Endothelial cell (in vitro differentiated cells): ENCODE measurements around the gene ST8SIA4. TPM values are rescaled to one million over a fixed set of nuclear protein-coding genes. Genes with fewer than 3 reads are reported as not detected.

Experiments used
- DNase-seq: peaks from one replicate; pipeline ENCODE4 v3.0.0; 2021; ENCODE audit warnings: low spot score
- H3K27ac Mint-ChIP-seq: one replicate; pipeline ENCODE4 v1.8.0; 2021; ENCODE audit warnings: mixed read lengths, inconsistent platforms; ENCODE audit not compliant: unreplicated experiment
- H3K27me3 Mint-ChIP-seq: one replicate; pipeline ENCODE4 v1.8.0; 2021; ENCODE audit warnings: mild to moderate bottlenecking, moderate library complexity, mixed read lengths, inconsistent platforms; ENCODE audit not compliant: unreplicated experiment
- H3K36me3 Mint-ChIP-seq: one replicate; pipeline ENCODE4 v1.8.0; 2021; ENCODE audit warnings: mild to moderate bottlenecking, low read depth, mixed read lengths, inconsistent platforms; ENCODE audit not compliant: unreplicated experiment
- H3K4me1 Mint-ChIP-seq: one replicate; pipeline ENCODE4 v1.8.0; 2021; ENCODE audit warnings: mild to moderate bottlenecking, mixed read lengths, inconsistent platforms; ENCODE audit not compliant: unreplicated experiment
- H3K4me3 Mint-ChIP-seq: one replicate; pipeline ENCODE4 v1.8.0; 2021; ENCODE audit warnings: mild to moderate bottlenecking, mixed read lengths, inconsistent platforms; ENCODE audit not compliant: unreplicated experiment
- H3K9me3 Mint-ChIP-seq: one replicate; pipeline ENCODE4 v1.8.0; 2021; ENCODE audit warnings: mixed read lengths, inconsistent platforms; ENCODE audit not compliant: unreplicated experiment
- CTCF ChIP-seq: fragments of 200-600 bp; sonication (generic); IDR thresholded peaks from one replicate; pipeline ENCODE4 v1.5.0; 2021; ENCODE audit warnings: antibody characterized with exemption; ENCODE audit not compliant: unreplicated experiment
- total RNA-seq: library from RNA; stranded (reverse); fragmentation: NEBNext Ultra II Directional; extraction: Animal tissue kit (Norgen Biotek cat#: 25700); gene quantifications from one replicate; pipeline ENCODE4 v1.2.1, GENCODE V29; 2021; ENCODE audit not compliant: unreplicated experiment

The ST8SIA4 gene
- total RNA-seq, 1 donor from 2014 or later = 30.3 TPM

GRCh38 chr5:100905259-100905914, 2.3 kb upstream of the ST8SIA4 start:
- Mint-ChIP-seq H3K27me3 (peaks cover 14% of the 10 kb centered on the region), H3K27ac (no peak overlapping the region), H3K9me3 (no peaks in the 10 kb centered on the region), H3K36me3 (peaks cover 8% of the 10 kb centered on the region), H3K4me3 (no peak overlapping the region), H3K4me1 (peaks cover 27% of the 10 kb centered on the region)
- no peak for DNase-seq
- no peak for TF ChIP-seq CTCF

- Mint-ChIP-seq H3K27ac (peak overlapping the region; percentile 50), H3K4me1 (peaks cover 34% of the 10 kb centered on the region), H3K4me3 (peak overlapping the region; percentile 94), H3K36me3 (peaks cover 14% of the 10 kb centered on the region), H3K27me3 (peaks cover 20% of the 10 kb centered on the region), H3K9me3 (no peaks in the 10 kb centered on the region)
- peak; percentile 22 for DNase-seq
- TF ChIP-seq CTCF = no peak
Observed at GRCh38 chr5:100904259-100904861, 1.3 kb upstream of the ST8SIA4 start.

DNA sequence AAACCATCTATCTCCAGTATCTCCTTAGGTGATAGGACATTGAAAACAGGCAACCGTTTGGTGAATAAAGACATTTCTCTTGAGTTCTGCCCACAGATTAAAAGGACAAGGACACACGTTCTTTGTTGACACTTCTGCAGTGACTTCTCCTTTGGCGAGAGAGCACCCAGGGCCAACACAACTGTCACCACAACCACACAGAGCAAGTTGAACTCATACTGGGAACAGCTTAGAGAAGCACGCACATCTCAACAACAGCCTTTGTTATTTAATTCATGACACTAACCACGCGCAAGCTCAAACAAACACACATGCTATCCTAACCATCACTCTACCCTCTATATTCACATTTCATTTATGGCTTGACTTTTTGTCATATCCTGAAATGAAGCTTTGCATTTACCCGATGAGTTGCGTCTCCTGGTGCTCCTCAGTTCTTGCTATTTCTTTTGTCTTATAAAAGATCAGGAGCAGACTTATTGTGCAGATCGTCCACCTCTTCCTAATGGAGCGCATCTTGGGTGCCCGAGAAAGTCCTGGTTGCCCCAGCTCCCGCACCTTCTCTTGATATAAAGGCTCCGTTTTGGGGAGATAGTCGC, 543 bp downstream of the ST8SIA4 start:
- peak overlapping the region; percentile 99 for H3K27ac Mint-ChIP-seq
- peaks cover 14% of the 10 kb centered on the region for H3K36me3 Mint-ChIP-seq
- H3K27me3 Mint-ChIP-seq = peaks cover 20% of the 10 kb centered on the region

DNA sequence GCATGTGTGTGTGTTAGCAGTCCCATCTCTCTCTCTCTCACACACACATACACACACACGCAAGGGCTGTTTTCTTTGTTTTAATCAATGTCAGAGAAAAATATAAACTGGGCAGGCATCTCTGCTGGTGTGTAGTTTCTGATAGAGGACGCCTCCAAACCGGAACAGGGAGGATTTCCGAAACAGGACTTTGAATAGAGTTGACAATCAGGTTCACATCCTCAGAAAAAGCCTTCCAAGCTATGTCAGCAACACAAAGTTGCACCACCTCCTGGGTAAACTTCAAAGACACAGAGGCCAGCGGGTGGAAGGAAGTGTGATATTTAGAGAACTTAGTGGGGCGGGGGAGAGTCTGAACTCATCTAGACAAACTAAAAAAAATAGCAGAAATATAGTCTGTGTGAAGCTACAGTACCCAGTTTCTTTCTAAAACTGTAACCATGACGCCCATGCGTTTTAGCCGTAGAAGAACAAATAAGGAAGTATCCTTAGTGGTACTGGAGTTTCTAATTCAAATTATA, 1.2 kb downstream of the ST8SIA4 start:
- Mint-ChIP-seq H3K9me3 (no peaks in the 10 kb centered on the region), H3K27me3 (peaks cover 20% of the 10 kb centered on the region), H3K4me1 (peaks cover 39% of the 10 kb centered on the region), H3K36me3 (peaks cover 14% of the 10 kb centered on the region), H3K27ac (peak overlapping the region; percentile 99), H3K4me3 (peak overlapping the region; percentile 94)
- peak; percentile 38 for DNase-seq
- TF ChIP-seq CTCF = no peak

More for the DNA sequence above, 543 bp downstream of the ST8SIA4 start:
- DNase-seq = no peak
- Mint-ChIP-seq H3K4me3 (peak overlapping the region; percentile 94), H3K4me1 (peaks cover 39% of the 10 kb centered on the region), H3K9me3 (no peaks in the 10 kb centered on the region)
- no peak for TF ChIP-seq CTCF
